ENCODE measurements around the gene ARHGAP28. TPM values are rescaled to one million over a fixed set of nuclear protein-coding genes. Genes with fewer than 3 reads are reported as not detected.

Gene ARHGAP28
- total RNA-seq, 6 experiments from 2014 or later: 0.13 to 1.7 (median 0.61) TPM; not detected in 1

DNA sequence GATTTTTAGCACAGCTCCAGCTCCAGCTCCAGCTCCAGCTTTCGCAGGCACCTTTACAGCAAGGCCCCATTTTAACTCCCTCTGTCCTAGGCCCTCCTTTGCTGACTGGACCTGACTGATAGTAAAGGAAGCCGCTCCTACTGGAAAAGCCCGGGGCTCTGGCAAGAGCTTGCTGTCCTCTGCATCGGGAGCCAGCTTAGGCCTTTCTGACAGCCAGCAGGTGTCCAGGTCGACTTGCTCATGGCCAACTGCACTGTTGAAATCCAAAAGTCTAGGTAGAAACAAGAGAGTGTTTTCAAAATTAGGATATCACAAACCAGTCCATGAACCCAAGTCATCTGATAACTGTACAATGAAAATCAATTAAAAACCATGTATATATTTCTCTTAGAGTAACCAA, 227.0 kb downstream of the ARHGAP28 start:
- Histone ChIP-seq H3K9me3 (no peaks in the 10 kb centered on the region), H3K27me3 (no peaks in the 10 kb centered on the region), H3K4me3 (no peak overlapping the region), H3K27ac (no peak overlapping the region), H3K36me3 (no peaks in the 10 kb centered on the region), H3K4me1 (no peaks in the 10 kb centered on the region)
- intact Hi-C loops (cut with DNase I): no loop called here
- no peak for DNase-seq
- TF ChIP-seq, protein P1, sequence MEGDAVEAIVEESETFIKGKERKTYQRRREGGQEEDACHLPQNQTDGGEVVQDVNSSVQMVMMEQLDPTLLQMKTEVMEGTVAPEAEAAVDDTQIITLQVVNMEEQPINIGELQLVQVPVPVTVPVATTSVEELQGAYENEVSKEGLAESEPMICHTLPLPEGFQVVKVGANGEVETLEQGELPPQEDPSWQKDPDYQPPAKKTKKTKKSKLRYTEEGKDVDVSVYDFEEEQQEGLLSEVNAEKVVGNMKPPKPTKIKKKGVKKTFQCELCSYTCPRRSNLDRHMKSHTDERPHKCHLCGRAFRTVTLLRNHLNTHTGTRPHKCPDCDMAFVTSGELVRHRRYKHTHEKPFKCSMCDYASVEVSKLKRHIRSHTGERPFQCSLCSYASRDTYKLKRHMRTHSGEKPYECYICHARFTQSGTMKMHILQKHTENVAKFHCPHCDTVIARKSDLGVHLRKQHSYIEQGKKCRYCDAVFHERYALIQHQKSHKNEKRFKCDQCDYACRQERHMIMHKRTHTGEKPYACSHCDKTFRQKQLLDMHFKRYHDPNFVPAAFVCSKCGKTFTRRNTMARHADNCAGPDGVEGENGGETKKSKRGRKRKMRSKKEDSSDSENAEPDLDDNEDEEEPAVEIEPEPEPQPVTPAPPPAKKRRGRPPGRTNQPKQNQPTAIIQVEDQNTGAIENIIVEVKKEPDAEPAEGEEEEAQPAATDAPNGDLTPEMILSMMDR (IDR thresholded peaks at IDR 0.05): no peak
- TF ChIP-seq POLR2A (IDR thresholded peaks at IDR 0.05): no peak
- 80% methylated on average over 2 of the region's 5 CpGs for WGBS (ENCODE audit: insufficient coverage, low coverage, low lambda C conversion rate, missing lambda C conversion rate)
- ATAC-seq: no peak

DNA sequence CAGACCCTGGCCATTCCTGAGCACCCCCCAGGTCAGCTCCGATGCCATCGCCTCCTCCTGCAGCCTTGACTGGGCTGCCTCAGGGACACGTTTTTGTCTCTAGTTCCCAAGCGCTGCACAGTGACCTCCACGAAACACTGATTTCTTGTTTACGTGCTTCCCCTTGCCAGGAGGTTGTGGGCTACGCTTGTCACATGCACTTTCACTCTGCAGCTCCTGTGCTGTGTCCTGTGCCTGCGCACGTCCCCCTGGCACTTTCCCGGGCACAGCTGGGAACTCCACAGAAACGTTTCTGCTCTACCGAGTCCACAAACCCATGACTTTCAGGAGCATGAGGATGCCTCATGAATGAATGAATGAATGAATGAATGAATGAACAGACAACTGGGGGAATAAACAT, 227.5 kb downstream of the ARHGAP28 start:
- no peak for ATAC-seq
- DNase-seq: no peak

DNA sequence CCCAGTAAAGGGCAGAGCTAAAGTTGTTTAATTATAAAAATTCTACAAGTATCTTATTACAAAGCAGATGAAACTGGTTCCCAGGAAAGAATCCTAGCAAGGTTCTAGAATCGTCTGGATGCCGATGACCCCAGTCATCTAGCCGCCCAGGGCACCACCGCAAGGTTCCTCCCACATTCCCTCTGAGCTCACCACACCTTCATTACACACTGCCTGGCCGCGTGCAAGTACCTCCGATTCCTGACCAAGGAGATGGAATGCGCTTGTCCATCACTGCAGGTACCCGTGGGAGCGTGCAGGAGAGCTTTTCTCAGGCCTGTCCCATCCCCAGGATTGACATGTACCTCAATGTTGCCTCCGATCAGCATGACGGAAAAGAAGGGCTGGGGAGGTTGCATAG, 229.6 kb downstream of the ARHGAP28 start:
- TF ChIP-seq POLR2A (IDR thresholded peaks at IDR 0.05): no peak
- TF ChIP-seq, protein P1 (IDR thresholded peaks at IDR 0.05): no peak
- intact Hi-C loops (cut with DNase I): no loop called here
- 83% methylated on average over 9 of the region's 12 CpGs for WGBS (ENCODE audit: insufficient coverage, low coverage, low lambda C conversion rate, missing lambda C conversion rate)
- Histone ChIP-seq H3K4me1 (no peaks in the 10 kb centered on the region), H3K9me3 (no peaks in the 10 kb centered on the region), H3K27ac (no peak overlapping the region), H3K36me3 (no peaks in the 10 kb centered on the region), H3K4me3 (no peak overlapping the region), H3K27me3 (no peaks in the 10 kb centered on the region)
- ATAC-seq (no peak), DNase-seq (no peak)

More for the DNA sequence above, 227.5 kb downstream of the ARHGAP28 start:
- H3K4me1 ChIP-seq: no peaks in the 10 kb centered on the region
- no peaks in the 10 kb centered on the region for H3K9me3 ChIP-seq
- intact Hi-C loops (cut with DNase I): no loop called here
- no peak overlapping the region for H3K27ac ChIP-seq
- TF ChIP-seq, protein P1 (IDR thresholded peaks at IDR 0.05): no peak
- no peaks in the 10 kb centered on the region for H3K27me3 ChIP-seq
- no peaks in the 10 kb centered on the region for H3K36me3 ChIP-seq
- H3K4me3 ChIP-seq: no peak overlapping the region
- WGBS (ENCODE audit: insufficient coverage, low coverage, low lambda C conversion rate, missing lambda C conversion rate): 72% methylated on average over 6 of the region's 12 CpGs

DNA sequence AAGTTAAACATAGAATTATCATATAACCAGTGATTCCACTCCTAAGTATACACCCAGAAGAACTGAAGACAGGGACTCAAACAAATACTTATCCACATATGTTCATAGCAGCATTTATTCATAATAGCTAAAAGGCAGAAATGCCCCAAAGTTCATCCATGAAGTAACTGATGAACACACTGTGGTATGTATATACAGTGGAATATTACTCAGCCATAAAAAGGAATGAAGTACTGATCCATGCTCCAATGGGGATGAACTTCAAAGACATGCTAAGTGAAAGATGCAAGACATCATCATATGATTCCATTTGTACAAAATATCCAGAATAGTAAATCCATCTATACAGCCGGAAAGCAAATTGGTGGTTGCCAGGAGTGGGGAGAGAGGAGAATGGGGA, 230.6 kb downstream of the ARHGAP28 start:
- Histone ChIP-seq H3K9me3 (no peaks in the 10 kb centered on the region), H3K27me3 (no peaks in the 10 kb centered on the region), H3K4me3 (no peak overlapping the region), H3K36me3 (no peaks in the 10 kb centered on the region), H3K27ac (no peak overlapping the region), H3K4me1 (no peaks in the 10 kb centered on the region)
- DNase-seq (no peak), ATAC-seq (no peak)
- TF ChIP-seq, protein P1 (IDR thresholded peaks at IDR 0.05): no peak
- TF ChIP-seq POLR2A (IDR thresholded peaks at IDR 0.05): no peak
- intact Hi-C loops (cut with DNase I): no loop called here
- WGBS (ENCODE audit: insufficient coverage, low coverage, low lambda C conversion rate, missing lambda C conversion rate): 100% methylated on average over 1 of the region's 1 CpG

DNA sequence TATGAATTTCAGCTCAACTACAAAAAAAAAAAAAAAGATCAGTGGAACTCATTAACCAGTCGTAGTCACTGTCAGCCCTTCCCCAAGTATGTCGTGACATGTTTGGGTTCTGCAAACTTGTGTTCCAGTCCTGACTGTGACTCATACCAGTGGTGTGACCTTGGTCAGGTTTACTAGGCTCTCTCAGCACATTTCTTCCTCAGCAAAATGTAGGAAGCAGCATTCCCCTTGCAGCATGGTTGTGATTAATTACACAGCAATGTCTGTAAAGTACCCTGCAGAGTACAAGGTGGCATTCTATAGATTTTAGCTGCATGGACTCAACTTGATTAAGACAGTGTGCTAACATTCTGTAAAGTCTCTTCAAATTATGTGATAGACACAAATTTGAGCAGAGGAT, 231.1 kb downstream of the ARHGAP28 start:
- intact Hi-C loops (cut with DNase I): no loop called here
- H3K4me1 ChIP-seq: no peaks in the 10 kb centered on the region

More for the DNA sequence above, 231.1 kb downstream of the ARHGAP28 start:
- no peak for DNase-seq
- H3K27me3 ChIP-seq: no peaks in the 10 kb centered on the region
- no peaks in the 10 kb centered on the region for H3K9me3 ChIP-seq
- H3K27ac ChIP-seq: no peak overlapping the region
- TF ChIP-seq, protein P1 (IDR thresholded peaks at IDR 0.05): no peak
- no peak for TF ChIP-seq POLR2A (IDR thresholded peaks at IDR 0.05)
- no peak for ATAC-seq
- no peaks in the 10 kb centered on the region for H3K36me3 ChIP-seq
- 35% methylated on average over 2 of the region's 2 CpGs for WGBS (ENCODE audit: insufficient coverage, low coverage, low lambda C conversion rate, missing lambda C conversion rate)
- H3K4me3 ChIP-seq: no peak overlapping the region

Measured in right lobe of liver (tissue), 6 donors.